CD14-positive monocyte (primary cell): Measurements from ENCODE around the gene VIM. TPM values are rescaled to one million over a fixed set of nuclear protein-coding genes. Genes with fewer than 3 reads are reported as not detected.

ENCODE experiments used
- DNase-seq, 3 donors: peaks; one replicate each; pipeline ENCODE4 v3.0.0-alpha.2; 2011 to 2022
- H2AFZ ChIP-seq: 2 replicates; pipeline ENCODE4 v1.6.0; 2012; ENCODE audit warnings: mild to moderate bottlenecking, low read depth, low read length, inconsistent platforms; ENCODE audit not compliant: insufficient read depth, poor library complexity, severe bottlenecking
- H3K27ac ChIP-seq, 2 donors: 1 replicate in 1 of 2; 2 replicates in 1 of 2; pipeline ENCODE4 v1.5.1; 2012 to 2013; ENCODE audit warnings: low read length in 2 of 2, control low read depth in 1 of 2, inconsistent platforms in 1 of 2, low read depth in 1 of 2, mild to moderate bottlenecking in 1 of 2
- H3K27me3 ChIP-seq, 2 donors: one replicate each; pipeline versions ENCODE4 v1.6.0 to v1.6.1; 2011 to 2013; ENCODE audit warnings: low read length in 2 of 2; ENCODE audit not compliant: control insufficient read depth in 2 of 2, insufficient read depth in 2 of 2
- H3K36me3 ChIP-seq, 2 donors: replicated peaks in 1 of 2; 1 replicate in 1 of 2; 2 replicates in 1 of 2; pipeline versions ENCODE4 v1.5.1 to v1.6.1; 2012 to 2013; ENCODE audit warnings: low read length in 2 of 2, control low read depth in 1 of 2, inconsistent platforms in 1 of 2, mild to moderate bottlenecking in 1 of 2; ENCODE audit not compliant: insufficient read depth in 2 of 2, control insufficient read depth in 1 of 2
- H3K4me1 ChIP-seq, 2 donors: 1 replicate in 1 of 2; 2 replicates in 1 of 2; pipeline versions ENCODE4 v1.5.1 to v1.6.1; 2012 to 2013; ENCODE audit warnings: low read length in 2 of 2, control low read depth in 1 of 2, inconsistent platforms in 1 of 2, mild to moderate bottlenecking in 1 of 2, moderate library complexity in 1 of 2; ENCODE audit not compliant: insufficient read depth in 2 of 2, control insufficient read depth in 1 of 2
- H3K4me2 ChIP-seq: replicated peaks from 2 replicates; pipeline ENCODE3; 2012; ENCODE audit warnings: low read length, moderate library complexity, mild to moderate bottlenecking; ENCODE audit not compliant: poor library complexity, severe bottlenecking; ENCODE audit errors: extremely low read depth
- H3K4me3 ChIP-seq, 3 experiments: fragments of 200-600 bp in 1 of 3; sonication (generic) in 1 of 3; replicated peaks in 1 of 3; 1 replicate in 2 of 3; 2 replicates in 1 of 3; pipeline ENCODE4 v1.5.1; 2011 to 2013; ENCODE audit warnings: low read length in 3 of 3, mild to moderate bottlenecking in 3 of 3, control low read depth in 2 of 3, low read depth in 2 of 3, inconsistent platforms in 1 of 3, moderate library complexity in 1 of 3
- H3K79me2 ChIP-seq: 2 replicates; pipeline ENCODE4 v1.6.0; 2012; ENCODE audit warnings: mild to moderate bottlenecking, control low read depth, inconsistent platforms, low read length, moderate library complexity; ENCODE audit not compliant: insufficient read depth
- H3K9ac ChIP-seq: 2 replicates; pipeline ENCODE4 v1.6.0; 2017; ENCODE audit warnings: low read length, mild to moderate bottlenecking; ENCODE audit not compliant: insufficient read depth, poor library complexity, severe bottlenecking
- H3K9me3 ChIP-seq, 2 donors: replicated peaks in 1 of 2; 1 replicate in 1 of 2; 2 replicates in 1 of 2; pipeline versions ENCODE4 v1.5.1 to v1.6.1; 2012 to 2013; ENCODE audit warnings: low read length in 2 of 2, control low read depth in 1 of 2; ENCODE audit not compliant: control insufficient read depth in 1 of 2, insufficient read depth in 1 of 2
- H4K20me1 ChIP-seq: 2 replicates; pipeline ENCODE4 v1.6.0; 2012; ENCODE audit warnings: mild to moderate bottlenecking, low read length, control low read depth, moderate library complexity; ENCODE audit not compliant: insufficient read depth
- H3K27ac Mint-ChIP-seq, 7 donors: one replicate each; pipeline ENCODE4 v1.8.0; 2020; ENCODE audit warnings: mild to moderate bottlenecking in 7 of 7, mixed read lengths in 7 of 7, moderate library complexity in 6 of 7, inconsistent platforms in 2 of 7
- H3K27me3 Mint-ChIP-seq, 3 donors: one replicate each; pipeline ENCODE4 v1.8.0; 2021 to 2022; ENCODE audit warnings: low read depth in 3 of 3, mild to moderate bottlenecking in 3 of 3, mixed read lengths in 3 of 3, moderate library complexity in 3 of 3, inconsistent platforms in 1 of 3
- H3K36me3 Mint-ChIP-seq, 2 donors: one replicate each; pipeline ENCODE4 v1.8.0; 2020; ENCODE audit warnings: mixed read lengths in 2 of 2, inconsistent platforms in 1 of 2, mild to moderate bottlenecking in 1 of 2
- H3K4me1 Mint-ChIP-seq: one replicate; pipeline ENCODE4 v1.8.0; 2020; ENCODE audit warnings: mild to moderate bottlenecking, mixed read lengths
- H3K4me3 Mint-ChIP-seq, 2 donors: one replicate each; pipeline ENCODE4 v1.8.0; 2020; ENCODE audit warnings: mild to moderate bottlenecking in 2 of 2, mixed read lengths in 2 of 2, moderate library complexity in 1 of 2
- H3K9me3 Mint-ChIP-seq, 7 donors: one replicate each; pipeline ENCODE4 v1.8.0; 2020 to 2022; ENCODE audit warnings: mixed read lengths in 7 of 7, mild to moderate bottlenecking in 6 of 7, moderate library complexity in 6 of 7, inconsistent platforms in 2 of 7
- WGBS: methylation state at CpG from one replicate; pipeline ENCODE4 v1.1.5; 2013; ENCODE audit warnings: missing lambda C conversion rate; ENCODE audit not compliant: insufficient coverage; 5-methylcytosine and 5-hydroxymethylcytosine counted together
- intact Hi-C, 2 donors: fragments of 100-400 bp; cut with micrococcal nuclease; formaldehyde crosslinking; loops; one replicate each; pipeline versions ENCODE4 v1.15.0 to v1.15.1; 2023
- polyA plus RNA-seq, 3 donors: library from polyadenylated mRNA; depleted of rRNA in 1 of 3; unstranded in 2 of 3; stranded (reverse) in 1 of 3; fragments of 300-500 nt in 2 of 3; fragments of >200 nt in 1 of 3; fragmentation: Illumina TruSeq in 2 of 3; gene quantifications; 1 replicate in 2 of 3; 2 replicates in 1 of 3; pipeline ENCODE4 v1.2.3, GENCODE V29; 2012 to 2021
- TF ChIP-seq, protein P1 (sequence below): fragments of 200-600 bp; IDR thresholded peaks from one replicate; pipeline ENCODE4 v1.8.0; 2022; ENCODE audit warnings: antibody characterized with exemption, mild to moderate bottlenecking

The VIM gene
- polyA plus RNA-seq, 3 donors = 697 to 4,055 (median 932) TPM

DNA sequence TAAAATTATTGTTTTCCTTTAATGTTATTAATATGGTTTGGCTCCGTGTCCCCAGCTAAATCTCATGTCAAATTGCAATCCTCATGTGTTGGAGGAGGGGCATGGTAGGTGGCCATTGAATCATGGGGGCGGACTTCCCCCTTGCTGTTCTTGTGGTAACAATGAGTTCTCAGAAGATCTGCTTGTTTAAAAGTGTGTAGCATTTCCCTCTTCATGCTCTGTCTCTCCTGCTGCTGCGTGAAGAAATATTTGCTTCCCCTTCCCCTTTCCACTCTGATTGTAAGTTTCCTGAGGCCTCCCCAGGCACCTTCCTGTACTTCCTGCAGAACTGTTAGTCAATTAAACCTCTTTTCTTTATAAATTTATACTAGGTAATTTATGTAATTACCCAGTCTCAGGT, 27.5 kb downstream of the VIM start:
- peaks cover 6% of the 10 kb centered on the region for H3K4me1 Mint-ChIP-seq
- intact Hi-C loops = loop anchor here in 1 of 2 donors (5.0 to 10.0 kb wide), 2 partner anchors 371 to 428 kb away; no protein-coding TSS in a partner anchor

GRCh38 chr10:17256051-17256450, 28.0 kb downstream of the VIM start:
- Histone ChIP-seq H3K9ac (no peak overlapping the region), H3K27me3 (no peaks in the 10 kb centered on the region), H3K9me3 (peaks cover 8 to 27% of the 10 kb centered on the region in 2 donors), H3K79me2 (no peaks in the 10 kb centered on the region), H4K20me1 (no peaks in the 10 kb centered on the region), H3K4me2 (no peak overlapping the region), H3K36me3 (no peaks in the 10 kb centered on the region), H2AFZ (no peak overlapping the region), H3K4me1 (no peaks in the 10 kb centered on the region), H3K27ac (no peak overlapping the region), H3K4me3 (peak overlapping the region in 1 of 3 experiments; percentile 18)
- Mint-ChIP-seq H3K4me1 (peaks cover 6% of the 10 kb centered on the region), H3K27ac (no peak overlapping the region), H3K9me3 (peaks cover 14 to 32% (median 25%) of the 10 kb centered on the region in 7 donors), H3K27me3 (peaks cover 0 to 4% (median 2%) of the 10 kb centered on the region in 3 donors), H3K4me3 (no peak overlapping the region), H3K36me3 (peaks cover 0 to 7% of the 10 kb centered on the region in 2 donors)
- TF ChIP-seq, protein P1, sequence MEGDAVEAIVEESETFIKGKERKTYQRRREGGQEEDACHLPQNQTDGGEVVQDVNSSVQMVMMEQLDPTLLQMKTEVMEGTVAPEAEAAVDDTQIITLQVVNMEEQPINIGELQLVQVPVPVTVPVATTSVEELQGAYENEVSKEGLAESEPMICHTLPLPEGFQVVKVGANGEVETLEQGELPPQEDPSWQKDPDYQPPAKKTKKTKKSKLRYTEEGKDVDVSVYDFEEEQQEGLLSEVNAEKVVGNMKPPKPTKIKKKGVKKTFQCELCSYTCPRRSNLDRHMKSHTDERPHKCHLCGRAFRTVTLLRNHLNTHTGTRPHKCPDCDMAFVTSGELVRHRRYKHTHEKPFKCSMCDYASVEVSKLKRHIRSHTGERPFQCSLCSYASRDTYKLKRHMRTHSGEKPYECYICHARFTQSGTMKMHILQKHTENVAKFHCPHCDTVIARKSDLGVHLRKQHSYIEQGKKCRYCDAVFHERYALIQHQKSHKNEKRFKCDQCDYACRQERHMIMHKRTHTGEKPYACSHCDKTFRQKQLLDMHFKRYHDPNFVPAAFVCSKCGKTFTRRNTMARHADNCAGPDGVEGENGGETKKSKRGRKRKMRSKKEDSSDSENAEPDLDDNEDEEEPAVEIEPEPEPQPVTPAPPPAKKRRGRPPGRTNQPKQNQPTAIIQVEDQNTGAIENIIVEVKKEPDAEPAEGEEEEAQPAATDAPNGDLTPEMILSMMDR = no peak
- no peak for DNase-seq
- WGBS = no CpG with 5 or more reads among the region's 1 CpG
- intact Hi-C loops = loop anchor here (2.0 to 10.0 kb wide), 3 partner anchors 371 to 429 kb away; no protein-coding TSS in a partner anchor

More for the DNA sequence above, 27.5 kb downstream of the VIM start:
- H3K36me3 Mint-ChIP-seq = peaks cover 0 to 7% of the 10 kb centered on the region in 2 donors
- no peak overlapping the region for H3K4me3 ChIP-seq
- H3K79me2 ChIP-seq = no peaks in the 10 kb centered on the region
- H3K36me3 ChIP-seq = no peaks in the 10 kb centered on the region
- no peak overlapping the region for H3K4me3 Mint-ChIP-seq
- peaks cover 14 to 28% (median 21%) of the 10 kb centered on the region in 7 donors for H3K9me3 Mint-ChIP-seq
- H3K9me3 ChIP-seq = peaks cover 5 to 24% of the 10 kb centered on the region in 2 donors
- no peaks in the 10 kb centered on the region for H3K27me3 ChIP-seq
- peaks cover 0 to 4% (median 2%) of the 10 kb centered on the region in 3 donors for H3K27me3 Mint-ChIP-seq
- H2AFZ ChIP-seq = no peak overlapping the region
- TF ChIP-seq, protein P1 = no peak
- peak overlapping the region in 6 of 7 donors; percentile 2 to 80 (median 65) for H3K27ac Mint-ChIP-seq
- no peak overlapping the region for H3K9ac ChIP-seq
- no CpG with 5 or more reads among the region's 3 CpGs for WGBS
- H3K4me2 ChIP-seq = no peak overlapping the region
- DNase-seq = peak in 2 of 3 donors; percentile 47 to 68
- no peaks in the 10 kb centered on the region for H4K20me1 ChIP-seq
- H3K27ac ChIP-seq = no peak overlapping the region
- H3K4me1 ChIP-seq = no peaks in the 10 kb centered on the region
